Right cardiac atrium (tissue), 5 donors: ENCODE measurements around the gene MPND. TPM values are rescaled to one million over a fixed set of nuclear protein-coding genes. Genes with fewer than 3 reads are reported as not detected.

Experiments
- ATAC-seq, 2 donors: fragments of 200-7000 bp; cut with Tn5 transposase; one replicate each; pipeline versions ENCODE4 v1.8.0 to v1.9.1; 2020; ENCODE audit warnings: moderate library complexity in 2 of 2, mild to moderate bottlenecking in 1 of 2
- DNase-seq, 3 donors: peaks; one replicate each; pipeline ENCODE4 v3.0.0-alpha.2; 2020
- H3K27ac ChIP-seq: one replicate; pipeline ENCODE4 v1.5.1; 2013; ENCODE audit warnings: mild to moderate bottlenecking, low read length, control low read depth, moderate library complexity
- H3K27me3 ChIP-seq: one replicate; pipeline ENCODE4 v1.6.1; 2013; ENCODE audit not compliant: control insufficient read depth, insufficient read depth
- H3K4me1 ChIP-seq: one replicate; pipeline ENCODE4 v1.6.1; 2013; ENCODE audit warnings: low read length; ENCODE audit not compliant: control insufficient read depth, insufficient read depth
- H3K4me3 ChIP-seq: one replicate; pipeline ENCODE4 v1.5.1; 2013; ENCODE audit warnings: low read length, control low read depth
- H3K9me3 ChIP-seq: one replicate; pipeline ENCODE4 v1.6.1; 2013; ENCODE audit warnings: low read length; ENCODE audit not compliant: control insufficient read depth
- WGBS: extraction: QIAGEN DNeasy Blood & Tissue Kit; methylation state at CpG from one replicate; pipeline ENCODE4 v1.1.7; 2013; 5-methylcytosine and 5-hydroxymethylcytosine counted together
- intact Hi-C, 4 donors: fragments of 100-400 bp; cut with DNase I; formaldehyde crosslinking; loops; one replicate each; pipeline versions ENCODE4 v1.11.0 to v1.14.0; 2022 to 2023
- polyA plus RNA-seq: library from polyadenylated mRNA; stranded (reverse); fragments of 200-250 nt; gene quantifications from one replicate; pipeline ENCODE4 v1.2.3, GENCODE V29; 2013
- total RNA-seq, 4 donors: library from RNA; stranded (reverse); fragmentation: NEBNext Ultra II Directional; extraction: Animal tissue kit (Norgen Biotek cat#: 25700); gene quantifications; one replicate each; pipeline ENCODE4 v1.2.1, GENCODE V29; 2021
- donor health status: healthy with polysubstance abuse.
- donor health status: DM: no; HTN: yes; CAD: no.
- donor health status: DM: no; HTN: no; CAD: no.
- donor health status: DM: no; HTN: yes; CAD: no; lungs with severe emphysema.
- donor health status: DM: yes; HTN: yes; CAD: no.

MPND gene
- total and polyA plus RNA-seq, 5 donors, result 22.8 to 25.8 (median 24.9) TPM

GRCh38 chr19:4399812-4400134 lies 56.4 kb downstream of the MPND start:
- WGBS, result under 1% methylated on average over 12 of the region's 12 CpGs
- ATAC-seq (peak; percentile 7 to 24), DNase-seq (no peak)
- Histone ChIP-seq H3K9me3 (no peaks in the 10 kb centered on the region), H3K4me3 (peak overlapping the region; percentile 92), H3K4me1 (peaks cover 12% of the 10 kb centered on the region), H3K27ac (peak overlapping the region; percentile 94), H3K27me3 (no peaks in the 10 kb centered on the region)
- intact Hi-C loops, result loop anchor here in 1 of 4 donors (2.0 to 10.0 kb wide), 3 partner anchors 55 to 132 kb away; partner anchors contain the start of genes MPND and UBXN6

- peak within 1 kb of the TSS; percentile 92 for H3K4me3 ChIP-seq
- H3K9me3 ChIP-seq, result no peaks in the 10 kb centered on the region
- H3K27ac ChIP-seq, result peak within 1 kb of the TSS; percentile 94
- under 1% methylated on average over 90 of the region's 90 CpGs for whole genome bisulfite sequencing
- H3K27me3 ChIP-seq, result no peaks in the 10 kb centered on the region
- ATAC-seq (peak; percentile 66 to 70), DNase-seq (peak; percentile 90 to 96 (median 95))
- H3K4me1 ChIP-seq, result peaks cover 11% of the 10 kb centered on the region
- intact Hi-C loops, result loop anchor here in 1 of 4 donors (2.0 to 10.0 kb wide), 3 partner anchors 54 to 133 kb away; partner anchors contain the start of genes MPND and UBXN6
These were observed 57.0 kb downstream of the MPND start, which contains the start of gene SH3GL1 for GRCh38 chr19:4400135-4400936. SH3GL1 (minus strand) TSS chr19:4400547; CDS start chr19:4400368, 179 bp downstream.

GRCh38 chr19:4401769-4402170 lies 58.4 kb downstream of the MPND start:
- ATAC-seq, result no peak
- Histone ChIP-seq H3K4me1 (peaks cover 11% of the 10 kb centered on the region), H3K27ac (peak overlapping the region; percentile 27), H3K9me3 (no peaks in the 10 kb centered on the region), H3K4me3 (peak overlapping the region; percentile 33), H3K27me3 (no peaks in the 10 kb centered on the region)
- no peak for DNase-seq
- WGBS, result 2% methylated on average over 8 of the region's 8 CpGs
- intact Hi-C loops, result loop anchor here in 1 of 4 donors (2.0 to 10.0 kb wide), 3 partner anchors 53 to 134 kb away; partner anchors contain the start of genes MPND and UBXN6

DNA sequence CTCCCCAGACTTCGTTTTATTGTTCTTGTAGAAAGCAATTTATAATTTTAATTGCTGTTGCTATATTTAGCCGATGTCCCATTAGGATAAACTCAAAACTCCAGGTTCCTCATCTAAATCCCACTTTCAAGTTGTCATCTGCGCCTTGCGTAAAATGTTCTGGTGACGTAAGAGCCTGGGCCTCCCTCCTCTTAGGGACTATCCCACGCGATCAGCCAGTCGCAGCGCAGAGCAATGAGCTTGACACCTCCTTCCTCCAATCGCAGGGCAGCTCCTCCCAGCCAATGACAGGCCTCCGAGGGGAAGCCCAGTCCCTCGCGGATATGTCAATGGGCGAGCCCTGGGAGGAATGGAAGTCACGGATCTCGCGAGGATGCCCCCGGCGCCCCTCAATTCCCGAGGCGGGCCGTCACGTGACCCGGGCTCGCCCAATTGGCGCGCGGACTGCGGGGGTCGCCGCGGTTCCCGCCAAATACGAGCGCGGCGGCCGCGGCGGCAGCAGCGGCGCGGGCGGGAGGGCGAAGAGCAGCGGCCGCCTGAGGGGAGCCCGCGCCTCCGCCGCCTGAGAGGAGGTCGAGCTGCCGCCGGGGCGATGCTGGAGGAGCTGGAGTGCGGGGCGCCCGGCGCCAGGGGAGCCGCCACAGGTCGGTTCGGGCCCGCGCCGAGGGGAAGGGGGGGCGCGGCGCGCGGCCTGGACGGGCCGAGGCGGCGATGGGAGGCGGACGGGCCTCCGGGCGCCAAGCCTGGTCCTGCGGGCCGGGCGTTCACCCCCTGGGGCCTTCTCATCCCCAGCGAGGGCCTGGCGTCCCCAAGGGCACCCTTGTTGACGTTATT lies 59.0 kb downstream of the MPND start, which contains the start of gene CHAF1A:
CHAF1A (plus strand) TSS at position 470 of the 834 bp plus-strand sequence; CDS start at position 593, 123 bp downstream.
- WGBS, result under 1% methylated on average over 84 of the region's 84 CpGs
- intact Hi-C loops, result loop anchor here in 1 of 4 donors (5.0 to 10.0 kb wide), 2 partner anchors 52 to 135 kb away; partner anchors contain the start of gene UBXN6
- H3K27me3 ChIP-seq, result no peaks in the 10 kb centered on the region
- peak within 1 kb of the TSS; percentile 27 for H3K27ac ChIP-seq
- peak within 1 kb of the TSS; percentile 69 for H3K4me3 ChIP-seq
- DNase-seq, result peak; percentile 99 to 100 (median 99)
- H3K4me1 ChIP-seq, result peaks cover 5% of the 10 kb centered on the region
- peak; percentile 97 to 98 for ATAC-seq
- no peaks in the 10 kb centered on the region for H3K9me3 ChIP-seq

DNA sequence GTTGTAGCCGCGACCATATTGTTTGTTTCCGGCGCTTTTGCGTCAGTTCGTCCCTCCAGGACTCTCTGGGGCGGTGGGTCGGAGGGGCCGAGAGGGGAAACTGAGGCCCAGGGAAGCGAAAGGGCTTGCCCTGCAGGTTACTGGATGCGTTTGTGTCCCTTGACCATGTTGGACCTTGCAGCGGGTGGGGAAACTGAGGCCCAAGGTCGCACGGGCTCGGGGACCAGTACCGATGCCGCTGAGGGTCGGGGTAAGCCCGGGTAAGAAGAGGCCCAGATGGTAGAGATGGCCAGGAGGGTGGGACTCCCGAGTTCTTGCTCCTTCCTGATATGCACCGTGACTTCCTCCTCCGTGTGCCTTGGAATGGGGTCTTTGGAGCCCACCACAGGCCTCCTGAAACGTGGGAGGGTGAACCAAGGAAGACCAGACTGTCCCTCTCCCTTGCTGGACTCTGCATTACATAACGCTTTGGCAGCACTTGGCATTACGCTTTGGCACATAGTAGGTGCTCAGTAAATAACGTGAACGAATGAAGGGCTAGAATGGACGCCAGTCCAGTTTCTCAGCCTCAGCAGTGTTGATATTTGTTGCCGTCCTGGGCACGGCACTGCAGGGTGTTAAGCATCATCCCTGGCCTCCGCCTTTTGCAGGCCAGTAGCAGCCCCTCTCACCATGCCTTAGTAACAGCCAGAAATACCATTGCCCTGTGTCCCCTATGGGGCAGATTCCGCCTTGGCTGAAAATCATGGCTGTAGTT lies 59.8 kb downstream of the MPND start:
- DNase-seq (peak in 1 of 3 donors; percentile 59), ATAC-seq (no peak)
- Histone ChIP-seq H3K4me1 (peaks cover 3% of the 10 kb centered on the region), H3K27ac (no peak overlapping the region), H3K4me3 (peak overlapping the region; percentile 69), H3K27me3 (no peaks in the 10 kb centered on the region), H3K9me3 (no peaks in the 10 kb centered on the region)
- WGBS, result 12% methylated on average over 32 of the region's 32 CpGs
- intact Hi-C loops, result loop anchor here in 1 of 4 donors (5.0 to 10.0 kb wide), 2 partner anchors 52 to 136 kb away; partner anchors contain the start of gene UBXN6

DNA sequence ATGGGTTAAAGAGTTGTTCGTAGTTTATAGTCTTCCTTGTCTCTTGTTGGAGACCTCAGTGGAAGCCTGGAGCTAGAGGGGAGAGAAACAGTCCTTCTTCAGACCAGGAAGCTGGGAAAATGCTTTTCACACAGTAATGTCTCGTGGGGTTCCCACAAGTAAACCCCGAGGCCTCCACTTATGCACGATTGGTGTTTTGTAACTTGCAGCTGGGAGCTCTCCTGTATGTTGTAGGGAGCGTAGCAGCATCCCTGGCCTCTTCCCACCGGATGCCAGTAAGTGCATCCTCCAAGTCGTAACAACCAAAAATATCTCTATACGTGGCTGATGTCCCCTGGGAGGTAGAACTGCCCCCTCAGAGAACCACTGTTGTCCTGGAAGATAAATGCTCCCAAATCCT lies 62.6 kb downstream of the MPND start:
- WGBS, result 88% methylated on average over 8 of the region's 8 CpGs
- DNase-seq (no peak), ATAC-seq (no peak)
- Histone ChIP-seq H3K4me1 (peaks cover 3% of the 10 kb centered on the region), H3K9me3 (no peaks in the 10 kb centered on the region), H3K27ac (no peak overlapping the region), H3K4me3 (no peak overlapping the region), H3K27me3 (no peaks in the 10 kb centered on the region)
- intact Hi-C loops, result loop anchor here in 1 of 4 donors (10.0 kb wide), 1 partner anchor 49 kb away; the partner anchor contains the start of gene UBXN6

DNA sequence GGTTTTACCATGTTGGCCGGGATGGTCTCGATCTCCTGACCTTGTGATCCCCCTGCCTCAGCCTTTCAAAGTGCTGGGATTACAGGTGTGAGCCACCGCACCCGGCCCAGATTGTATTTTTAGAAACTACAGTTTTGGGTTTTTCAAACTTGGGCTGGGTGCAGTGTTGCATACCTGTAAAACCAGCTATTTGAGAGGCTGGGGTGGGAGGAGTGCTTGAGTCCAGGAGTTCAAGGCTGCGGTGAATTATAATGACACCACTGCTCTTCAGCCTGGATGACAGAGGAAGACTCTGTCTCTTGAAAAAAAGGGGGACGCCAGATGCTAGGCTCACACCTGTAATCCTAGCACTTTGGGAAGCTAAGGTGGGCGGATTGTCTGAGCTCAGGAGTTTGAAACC lies 63.3 kb downstream of the MPND start:
- DNase-seq, result no peak
- no peak for ATAC-seq
- no peak overlapping the region for H3K27ac ChIP-seq
- intact Hi-C loops, result loop anchor here in 1 of 4 donors (10.0 kb wide), 1 partner anchor 48 kb away; the partner anchor contains the start of gene UBXN6
- no peak overlapping the region for H3K4me3 ChIP-seq
- peaks cover 3% of the 10 kb centered on the region for H3K4me1 ChIP-seq
- no peaks in the 10 kb centered on the region for H3K9me3 ChIP-seq
- WGBS, result 94% methylated on average over 7 of the region's 7 CpGs
- H3K27me3 ChIP-seq, result no peaks in the 10 kb centered on the region

- intact Hi-C loops, result loop anchor here in 1 of 4 donors (10.0 kb wide), 1 partner anchor 45 kb away; the partner anchor contains the start of gene UBXN6
- Histone ChIP-seq H3K4me3 (no peak overlapping the region), H3K4me1 (no peaks in the 10 kb centered on the region), H3K9me3 (no peaks in the 10 kb centered on the region), H3K27ac (no peak overlapping the region), H3K27me3 (no peaks in the 10 kb centered on the region)
- DNase-seq (no peak), ATAC-seq (no peak)
- WGBS, result 85% methylated on average over 23 of the region's 23 CpGs
These were observed 66.0 kb downstream of the MPND start for GRCh38 chr19:4409123-4409933.
